Fibroblast of peridontal ligament (primary cell): Measurements from ENCODE around the gene OARD1.

ENCODE experiments used
- DNase-seq: peaks from one replicate; pipeline ENCODE4 v3.0.0-alpha.2; 2010; ENCODE audit errors: extremely low read depth

OARD1 gene

GRCh38 chr6:41074692-41075436 lies 2.7 kb upstream of the OARD1 start:
- DNase-seq = peak; percentile 21

GRCh38 chr6:41073968-41074691 lies 2.0 kb upstream of the OARD1 start:
- peak; percentile 67 for DNase-seq

GRCh38 chr6:41073203-41073967 lies 1.2 kb upstream of the OARD1 start:
- DNase-seq = no peak

GRCh38 chr6:41072836-41073202 lies 663 bp upstream of the OARD1 start, which contains the start of gene NFYA:
NFYA (plus strand) TSS chr6:41072974; CDS start chr6:41079090, 6,116 bp downstream.
- DNase-seq = peak; percentile 100

GRCh38 chr6:41071501-41071922 lies 644 bp downstream of the OARD1 start:
- DNase-seq = no peak

- DNase-seq = peak; percentile 91
Observed at GRCh38 chr6:41066867-41067304, 5.3 kb downstream of the OARD1 start.

GRCh38 chr6:41065550-41066026 lies 6.6 kb downstream of the OARD1 start:
- DNase-seq = no peak

- no peak for DNase-seq
Observed at GRCh38 chr6:41064841-41065240, 7.3 kb downstream of the OARD1 start.

- DNase-seq = no peak
Observed at GRCh38 chr6:41063884-41064285, 8.3 kb downstream of the OARD1 start.

- DNase-seq = no peak
Observed at GRCh38 chr6:41062056-41062455, 10.1 kb downstream of the OARD1 start.

GRCh38 chr6:41061196-41061726 lies 10.9 kb downstream of the OARD1 start:
- no peak for DNase-seq

GRCh38 chr6:41059556-41059955 lies 12.6 kb downstream of the OARD1 start:
- DNase-seq = peak; percentile 18

GRCh38 chr6:41058783-41059181 lies 13.4 kb downstream of the OARD1 start:
- no peak for DNase-seq

- DNase-seq = no peak
Observed at GRCh38 chr6:41056768-41057490, 15.2 kb downstream of the OARD1 start.

- DNase-seq = no peak
Observed at GRCh38 chr6:41055149-41055548, 17.0 kb downstream of the OARD1 start.

GRCh38 chr6:41054511-41054910 lies 17.6 kb downstream of the OARD1 start:
- DNase-seq = no peak

GRCh38 chr6:41053041-41053440 lies 19.1 kb downstream of the OARD1 start, which contains the start of gene APOBEC2:
APOBEC2 (plus strand) TSS chr6:41053202; CDS start chr6:41053348, 146 bp downstream.
- no peak for DNase-seq

GRCh38 chr6:41051873-41052272 lies 20.3 kb downstream of the OARD1 start:
- no peak for DNase-seq

- no peak for DNase-seq
Observed at GRCh38 chr6:41050536-41050935, 21.6 kb downstream of the OARD1 start.

- DNase-seq = no peak
Observed at GRCh38 chr6:41049955-41050354, 22.2 kb downstream of the OARD1 start.

GRCh38 chr6:41049521-41049920 lies 22.6 kb downstream of the OARD1 start:
- no peak for DNase-seq
